Stimulated activated CD4-positive, alpha-beta T cell treated with anti-CD3 and anti-CD28 coated beads, Interleukin-1b, Interleukin-23, amount 100 ng/mL, for 1 hour (primary cell): ENCODE results near the gene INSIG1.

Source experiments
- DNase-seq, 2 donors: peaks; one replicate each; pipeline ENCODE4 v3.0.0-alpha.2; 2020; ENCODE audit warnings: low read depth in 2 of 2

INSIG1 gene

GRCh38 chr7:155327590-155328320 lies 30.1 kb downstream of the INSIG1 start:
- no peak for DNase-seq

- DNase-seq, result no peak
These were observed 31.5 kb downstream of the INSIG1 start for GRCh38 chr7:155329225-155329624.

- no peak for DNase-seq
These were observed 33.7 kb downstream of the INSIG1 start for GRCh38 chr7:155331396-155331795.

- DNase-seq, result no peak
These were observed 35.9 kb downstream of the INSIG1 start for GRCh38 chr7:155333346-155334234.

GRCh38 chr7:155336812-155337602 lies 39.3 kb downstream of the INSIG1 start:
- DNase-seq, result no peak

- DNase-seq, result no peak
These were observed 40.4 kb downstream of the INSIG1 start for GRCh38 chr7:155337946-155338631.

- DNase-seq, result peak in 1 of 2 donors; percentile 21
These were observed 41.1 kb downstream of the INSIG1 start for GRCh38 chr7:155338632-155339320.

- no peak for DNase-seq
These were observed 41.8 kb downstream of the INSIG1 start for GRCh38 chr7:155339474-155339873.

GRCh38 chr7:155340071-155340531 lies 42.4 kb downstream of the INSIG1 start:
- no peak for DNase-seq

- no peak for DNase-seq
These were observed 43.0 kb downstream of the INSIG1 start for GRCh38 chr7:155340721-155341120.

- DNase-seq, result no peak
These were observed 43.8 kb downstream of the INSIG1 start for GRCh38 chr7:155341463-155341983.

GRCh38 chr7:155342313-155342712 lies 44.6 kb downstream of the INSIG1 start:
- DNase-seq, result no peak

GRCh38 chr7:155343150-155343549 lies 45.5 kb downstream of the INSIG1 start:
- no peak for DNase-seq

- DNase-seq, result no peak
These were observed 46.0 kb downstream of the INSIG1 start for GRCh38 chr7:155343661-155344121.

GRCh38 chr7:155344270-155344617 lies 46.6 kb downstream of the INSIG1 start:
- no peak for DNase-seq

- DNase-seq, result peak; percentile 68 to 82
These were observed 47.1 kb downstream of the INSIG1 start for GRCh38 chr7:155344618-155345433.

- no peak for DNase-seq
These were observed 47.8 kb downstream of the INSIG1 start for GRCh38 chr7:155345490-155345889.

GRCh38 chr7:155346285-155346684 lies 48.6 kb downstream of the INSIG1 start:
- DNase-seq, result no peak

- no peak for DNase-seq
These were observed 51.1 kb downstream of the INSIG1 start for GRCh38 chr7:155348806-155349205.
